Upper lobe of right lung (tissue), 1 donor: Measurements from ENCODE around the gene ADAMTS3. TPM values are rescaled to one million over a fixed set of nuclear protein-coding genes. Genes with fewer than 3 reads are reported as not detected.

Source experiments
- ATAC-seq: fragments of 200-7000 bp; cut with Tn5 transposase; one replicate; pipeline ENCODE4 v1.9.1; 2020; ENCODE audit warnings: mild to moderate bottlenecking, moderate library complexity
- DNase-seq: peaks from one replicate; pipeline ENCODE4 v3.0.0-alpha.2; 2020
- H3K27ac ChIP-seq: fragments of 200-600 bp; one replicate; pipeline ENCODE4 v1.8.0; 2022
- H3K27me3 ChIP-seq: fragments of 200-600 bp; one replicate; pipeline ENCODE4 v1.8.0; 2022; ENCODE audit warnings: mild to moderate bottlenecking
- H3K36me3 ChIP-seq: fragments of 200-600 bp; one replicate; pipeline ENCODE4 v1.8.0; 2022
- H3K4me1 ChIP-seq: fragments of 200-600 bp; one replicate; pipeline ENCODE4 v1.8.0; 2022
- H3K4me3 ChIP-seq: fragments of 200-600 bp; one replicate; pipeline ENCODE4 v1.8.0; 2022; ENCODE audit warnings: mild to moderate bottlenecking
- H3K9me3 ChIP-seq: fragments of 200-600 bp; one replicate; pipeline ENCODE4 v1.8.0; 2022
- intact Hi-C: fragments of 100-400 bp; cut with DNase I; formaldehyde crosslinking; loops from one replicate; pipeline ENCODE4 v1.11.0; 2022
- total RNA-seq: library from RNA; stranded (reverse); fragmentation: NEBNext Ultra II Directional; extraction: Animal tissue kit (Norgen Biotek cat#: 25700); gene quantifications from one replicate; pipeline ENCODE4 v1.2.1, GENCODE V29; 2021
- TF ChIP-seq, protein P1 (sequence below): fragments of 200-600 bp; IDR thresholded peaks from one replicate; pipeline ENCODE4 v1.8.0; 2022; ENCODE audit warnings: antibody characterized with exemption
- donor health status: DM: no; HTN: yes; CAD: no; lungs with severe emphysema.

Gene ADAMTS3
- total RNA-seq, 1 donor from 2014 or later: 3.6 TPM

DNA sequence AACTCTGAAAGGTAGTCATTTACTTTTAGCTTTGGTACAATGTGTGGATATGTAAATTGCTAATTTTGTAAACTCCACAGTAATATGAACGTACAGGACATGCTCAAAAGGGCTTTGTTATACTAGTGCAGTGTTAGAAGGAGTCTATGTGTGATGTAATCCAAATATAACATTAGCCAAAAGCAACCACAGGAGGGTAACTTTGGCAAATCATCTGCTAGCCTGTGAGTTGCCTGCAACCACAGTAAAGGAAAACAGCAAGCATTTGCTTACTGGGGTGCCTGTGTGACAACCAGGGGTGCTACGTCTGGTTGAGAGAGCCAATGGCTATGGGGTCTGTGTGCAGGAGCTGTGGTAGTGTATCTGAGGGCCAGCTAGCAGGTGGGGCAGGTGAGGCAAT lies 245.8 kb downstream of the ADAMTS3 start:
- Histone ChIP-seq H3K27me3 (no peaks in the 10 kb centered on the region), H3K36me3 (no peaks in the 10 kb centered on the region), H3K27ac (no peak overlapping the region), H3K4me3 (no peak overlapping the region), H3K4me1 (no peaks in the 10 kb centered on the region), H3K9me3 (no peaks in the 10 kb centered on the region)
- intact Hi-C loops: no loop called here
- ATAC-seq: no peak
- TF ChIP-seq, protein P1, sequence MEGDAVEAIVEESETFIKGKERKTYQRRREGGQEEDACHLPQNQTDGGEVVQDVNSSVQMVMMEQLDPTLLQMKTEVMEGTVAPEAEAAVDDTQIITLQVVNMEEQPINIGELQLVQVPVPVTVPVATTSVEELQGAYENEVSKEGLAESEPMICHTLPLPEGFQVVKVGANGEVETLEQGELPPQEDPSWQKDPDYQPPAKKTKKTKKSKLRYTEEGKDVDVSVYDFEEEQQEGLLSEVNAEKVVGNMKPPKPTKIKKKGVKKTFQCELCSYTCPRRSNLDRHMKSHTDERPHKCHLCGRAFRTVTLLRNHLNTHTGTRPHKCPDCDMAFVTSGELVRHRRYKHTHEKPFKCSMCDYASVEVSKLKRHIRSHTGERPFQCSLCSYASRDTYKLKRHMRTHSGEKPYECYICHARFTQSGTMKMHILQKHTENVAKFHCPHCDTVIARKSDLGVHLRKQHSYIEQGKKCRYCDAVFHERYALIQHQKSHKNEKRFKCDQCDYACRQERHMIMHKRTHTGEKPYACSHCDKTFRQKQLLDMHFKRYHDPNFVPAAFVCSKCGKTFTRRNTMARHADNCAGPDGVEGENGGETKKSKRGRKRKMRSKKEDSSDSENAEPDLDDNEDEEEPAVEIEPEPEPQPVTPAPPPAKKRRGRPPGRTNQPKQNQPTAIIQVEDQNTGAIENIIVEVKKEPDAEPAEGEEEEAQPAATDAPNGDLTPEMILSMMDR: no peak
- no peak for DNase-seq

DNA sequence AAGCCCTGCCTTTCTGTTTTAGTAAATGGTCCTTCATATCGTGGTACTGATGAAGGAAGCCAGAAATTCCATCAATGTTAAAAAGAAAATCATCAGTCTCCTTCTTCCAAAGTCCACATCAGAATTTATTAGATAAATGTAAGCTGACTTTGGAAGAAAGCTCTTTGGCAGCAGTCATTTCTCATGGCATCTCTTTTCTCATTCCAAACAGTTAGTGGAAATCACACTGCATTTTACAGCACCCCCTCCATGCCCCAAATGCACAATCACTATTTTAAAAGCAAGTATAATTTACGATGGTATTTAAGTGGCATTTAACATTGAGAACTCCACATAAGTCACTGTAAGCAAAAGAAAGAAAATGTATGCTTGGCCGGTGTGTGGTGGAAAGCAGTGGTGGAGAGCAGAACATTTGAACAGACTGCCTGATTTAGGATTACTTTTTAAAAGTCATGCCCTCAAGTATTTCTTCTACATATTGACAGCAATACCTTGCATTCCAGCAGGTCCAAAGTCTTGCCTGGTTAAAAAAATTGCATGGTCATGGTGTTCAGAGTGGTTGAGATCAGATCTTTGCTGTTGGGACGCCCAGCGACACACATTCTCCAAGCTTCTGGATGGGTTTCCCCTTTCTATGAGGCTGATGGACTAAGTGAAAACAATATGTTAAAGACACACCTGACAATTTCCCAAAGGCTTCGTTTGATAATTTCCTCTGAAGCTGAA lies 248.6 kb downstream of the ADAMTS3 start:
- intact Hi-C loops: no loop called here

DNA sequence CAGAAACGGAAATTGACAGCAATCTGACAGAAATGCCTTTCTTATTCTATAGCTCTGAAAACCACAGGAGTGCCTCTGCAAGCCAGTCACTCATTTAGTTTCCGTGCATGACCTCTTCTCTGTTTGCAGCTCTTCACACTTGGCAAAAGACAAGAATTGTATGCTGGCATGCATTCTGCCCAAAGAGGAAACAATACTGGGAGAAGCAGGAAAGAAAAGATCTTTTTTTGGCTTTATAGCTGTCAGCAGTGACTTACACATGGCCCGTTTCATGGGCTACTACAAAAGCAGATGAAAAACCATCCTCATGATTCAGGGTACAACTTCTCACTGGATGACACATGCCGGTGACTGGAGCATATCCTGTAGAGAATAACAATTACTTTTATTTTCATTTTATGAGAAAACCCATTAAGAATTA lies 249.4 kb downstream of the ADAMTS3 start:
- intact Hi-C loops: no loop called here

More for the DNA sequence above, 248.6 kb downstream of the ADAMTS3 start:
- Histone ChIP-seq H3K27ac (no peak overlapping the region), H3K4me1 (no peaks in the 10 kb centered on the region), H3K4me3 (no peak overlapping the region), H3K9me3 (no peaks in the 10 kb centered on the region), H3K36me3 (no peaks in the 10 kb centered on the region), H3K27me3 (no peaks in the 10 kb centered on the region)
- DNase-seq (no peak), ATAC-seq (no peak)
- TF ChIP-seq, protein P1: no peak

DNA sequence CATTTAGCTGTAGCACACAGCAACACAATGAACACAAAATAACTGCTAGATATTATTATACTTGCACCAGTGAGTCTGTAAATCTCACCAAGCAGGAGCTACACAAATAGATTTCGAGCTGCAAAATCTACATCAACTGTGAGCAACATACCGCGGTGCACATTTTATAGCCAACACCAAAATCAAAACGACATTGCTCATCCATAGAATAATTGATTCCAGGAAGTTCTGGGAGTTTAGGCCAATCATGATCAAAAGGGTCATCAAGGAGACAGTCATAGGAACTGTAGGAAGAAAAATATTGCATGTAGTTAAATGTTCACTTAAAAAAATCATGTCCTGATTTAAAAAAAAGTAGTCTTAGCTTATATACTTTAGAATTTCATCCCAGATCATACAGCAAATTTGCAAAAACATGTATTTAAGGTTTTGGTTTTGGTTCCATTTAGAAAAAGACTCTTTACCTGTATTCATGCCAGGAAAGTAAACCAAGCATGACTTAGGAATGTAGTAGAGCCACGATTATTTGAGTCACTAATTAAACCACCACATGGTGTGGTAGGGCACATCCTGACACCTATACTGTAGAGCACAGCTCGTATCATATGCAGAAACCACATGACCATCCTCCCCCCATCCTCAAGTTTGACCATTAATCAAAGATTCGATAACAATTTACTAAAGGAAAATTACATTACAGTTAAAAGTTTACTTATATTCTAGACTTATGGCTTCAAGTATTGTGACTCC lies 250.4 kb downstream of the ADAMTS3 start:
- H3K36me3 ChIP-seq: no peaks in the 10 kb centered on the region
- TF ChIP-seq, protein P1: no peak
- no peak for ATAC-seq

More for the DNA sequence above, 249.4 kb downstream of the ADAMTS3 start:
- Histone ChIP-seq H3K4me1 (no peaks in the 10 kb centered on the region), H3K9me3 (no peaks in the 10 kb centered on the region), H3K27me3 (no peaks in the 10 kb centered on the region), H3K4me3 (no peak overlapping the region), H3K27ac (no peak overlapping the region), H3K36me3 (no peaks in the 10 kb centered on the region)
- ATAC-seq (no peak), DNase-seq (no peak)
- TF ChIP-seq, protein P1: no peak

DNA sequence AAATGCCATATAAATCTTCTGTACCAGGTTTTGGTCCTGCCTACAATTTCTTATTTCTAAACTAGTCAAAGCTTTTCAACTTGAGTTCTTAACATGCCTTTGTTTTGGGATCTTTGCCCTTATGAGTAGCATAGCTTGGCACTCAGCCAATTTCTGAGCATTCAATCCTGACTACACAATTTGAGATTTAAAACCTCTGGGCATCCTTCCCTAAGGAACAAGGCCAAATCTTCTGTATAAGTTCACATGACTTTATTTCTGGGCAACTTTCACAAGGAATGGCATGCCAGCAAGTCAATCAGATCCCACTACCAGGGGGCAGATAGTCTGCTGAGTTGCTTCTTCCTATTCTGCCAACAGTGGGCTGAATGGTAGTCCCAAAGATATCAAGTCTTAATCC lies 254.2 kb downstream of the ADAMTS3 start:
- intact Hi-C loops: no loop called here
- H3K36me3 ChIP-seq: no peaks in the 10 kb centered on the region
- peaks cover 8% of the 10 kb centered on the region for H3K4me1 ChIP-seq
- H3K27me3 ChIP-seq: no peaks in the 10 kb centered on the region
- H3K9me3 ChIP-seq: no peaks in the 10 kb centered on the region
- TF ChIP-seq, protein P1: no peak
- no peak for DNase-seq
- ATAC-seq: no peak
- no peak overlapping the region for H3K4me3 ChIP-seq
- no peak overlapping the region for H3K27ac ChIP-seq

More for the DNA sequence above, 250.4 kb downstream of the ADAMTS3 start:
- no peaks in the 10 kb centered on the region for H3K9me3 ChIP-seq
- no peak overlapping the region for H3K27ac ChIP-seq
- H3K4me1 ChIP-seq: no peaks in the 10 kb centered on the region
- no peak overlapping the region for H3K4me3 ChIP-seq
- no peak for DNase-seq
- intact Hi-C loops: no loop called here
- H3K27me3 ChIP-seq: no peaks in the 10 kb centered on the region
